Right lobe of liver (tissue), 6 donors: ENCODE measurements around the gene PRKAA1. TPM values are rescaled to one million over a fixed set of nuclear protein-coding genes. Genes with fewer than 3 reads are reported as not detected.
A peak's percentile ranks its signal among the peaks of the same experiment; 100 is the strongest.

Experiments used
- ATAC-seq, 4 donors: fragments of 200-7000 bp; cut with Tn5 transposase; one replicate each; pipeline ENCODE4 v1.9.1; 2020; ENCODE audit warnings: mild to moderate bottlenecking in 4 of 4, moderate library complexity in 4 of 4
- DNase-seq, 3 donors: peaks; one replicate each; pipeline ENCODE4 v3.0.0-alpha.2; 2020
- H3K27ac ChIP-seq, 3 donors: fragments of 200-600 bp; one replicate each; pipeline ENCODE4 v1.8.0; 2022
- H3K27me3 ChIP-seq, 2 donors: fragments of 200-600 bp; one replicate each; pipeline ENCODE4 v1.8.0; 2022
- H3K36me3 ChIP-seq, 4 donors: fragments of 200-600 bp; sonication (generic) in 1 of 4; one replicate each; pipeline versions ENCODE4 v1.5.1 to v1.8.0; 2017 to 2022; ENCODE audit warnings: control low read depth in 1 of 4
- H3K4me1 ChIP-seq, 4 donors: fragments of 200-600 bp; sonication (generic) in 1 of 4; one replicate each; pipeline versions ENCODE4 v1.5.1 to v1.8.0; 2017 to 2022; ENCODE audit warnings: control low read depth in 1 of 4
- H3K4me3 ChIP-seq, 3 donors: fragments of 200-600 bp; one replicate each; pipeline ENCODE4 v1.8.0; 2022
- H3K9me3 ChIP-seq, 4 donors: fragments of 200-600 bp; sonication (generic) in 1 of 4; one replicate each; pipeline versions ENCODE4 v1.5.1 to v1.8.0; 2017 to 2022; ENCODE audit warnings: control low read depth in 1 of 4
- CTCF ChIP-seq, 4 donors: fragments of 200-600 bp in 3 of 4; fragments of 450-650 bp in 1 of 4; IDR thresholded peaks; one replicate each; pipeline versions ENCODE4 v1.5.1 to v1.8.0; 2016 to 2022; ENCODE audit warnings: antibody characterized with exemption in 4 of 4, mild to moderate bottlenecking in 2 of 4
- POLR2A ChIP-seq: fragments of 450-650 bp; IDR thresholded peaks from one replicate; pipeline ENCODE4 v1.6.1; 2017; ENCODE audit warnings: antibody characterized with exemption, mild to moderate bottlenecking
- WGBS: methylation state at CpG from one replicate; pipeline ENCODE4 v1.1.6; 2018; ENCODE audit warnings: low coverage, low lambda C conversion rate; ENCODE audit not compliant: insufficient coverage; ENCODE audit errors: missing lambda C conversion rate; 5-methylcytosine and 5-hydroxymethylcytosine counted together
- intact Hi-C, 2 donors: fragments of 100-400 bp; cut with DNase I; formaldehyde crosslinking; loops; one replicate each; pipeline versions ENCODE4 v1.11.2 to v1.14.1; 2022
- total RNA-seq, 6 experiments: library from RNA; depleted of rRNA in 2 of 6; stranded (reverse); fragments of >200 nt in 2 of 6; fragmentation: NEBNext Ultra II Directional in 3 of 6; extraction: Animal tissue kit (Norgen Biotek cat#: 25700) in 3 of 6; gene quantifications; one replicate each; pipeline versions ENCODE4 v1.1.0 to v1.2.4, GENCODE V29; 2016 to 2023
- donor health status: DM: no; HTN: yes; CAD: no.
- donor health status: DM: no; HTN: no; CAD: no.
- donor health status: DM: no; HTN: no; CAD: no.
- donor health status: DM: no; HTN: yes; CAD: no.
- donor health status: DM: no; HTN: yes; CAD: no.

PRKAA1 gene
- total RNA-seq, 6 experiments from 2014 or later: 36.7 to 82.4 (median 69.9) TPM

- peaks cover 0 to 45% (median 14%) of the 10 kb centered on the region in 4 donors for H3K36me3 ChIP-seq
- H3K4me3 ChIP-seq: no peak overlapping the region
- H3K27ac ChIP-seq: peak overlapping the region in 1 of 3 donors; percentile 1
These were observed 22.1 kb downstream of the PRKAA1 start for GRCh38 chr5:40775846-40776657.

GRCh38 chr5:40775085-40775845, 22.9 kb downstream of the PRKAA1 start:
- intact Hi-C loops: no loop called here
- ATAC-seq (peak in 1 of 4 donors; percentile 36), DNase-seq (no peak)
- peaks cover 0 to 26% (median 9%) of the 10 kb centered on the region in 4 donors for H3K4me1 ChIP-seq
- no peak overlapping the region for H3K4me3 ChIP-seq
- WGBS: 76% methylated on average over 4 of the region's 4 CpGs
- no peaks in the 10 kb centered on the region for H3K27me3 ChIP-seq
- no peak overlapping the region for H3K27ac ChIP-seq
- TF ChIP-seq POLR2A: no peak
- no peak for TF ChIP-seq CTCF (IDR thresholded peaks at IDR 0.05)
- H3K36me3 ChIP-seq: peaks cover 0 to 48% (median 15%) of the 10 kb centered on the region in 4 donors
- no peaks in the 10 kb centered on the region for H3K9me3 ChIP-seq

More at GRCh38 chr5:40775846-40776657, 22.1 kb downstream of the PRKAA1 start:
- TF ChIP-seq POLR2A: no peak
- no peak for TF ChIP-seq CTCF (IDR thresholded peaks at IDR 0.05)
- ATAC-seq: no peak
- intact Hi-C loops: no loop called here
- DNase-seq: no peak
- Histone ChIP-seq H3K9me3 (no peaks in the 10 kb centered on the region), H3K27me3 (no peaks in the 10 kb centered on the region), H3K4me1 (peaks cover 0 to 34% (median 11%) of the 10 kb centered on the region in 4 donors)
- 40% methylated on average over 6 of the region's 6 CpGs for WGBS

- ATAC-seq (peak in 1 of 4 donors; percentile 27), DNase-seq (no peak)
- H3K4me3 ChIP-seq: no peak overlapping the region
- H3K27ac ChIP-seq: no peak overlapping the region
- H3K9me3 ChIP-seq: no peaks in the 10 kb centered on the region
- H3K36me3 ChIP-seq: peaks cover 0 to 48% (median 15%) of the 10 kb centered on the region in 4 donors
- 78% methylated on average over 1 of the region's 1 CpG for WGBS
- intact Hi-C loops: no loop called here
- no peak for TF ChIP-seq POLR2A
- peak in 1 of 4 donors; percentile 14 for TF ChIP-seq CTCF (IDR thresholded peaks at IDR 0.05)
- H3K4me1 ChIP-seq: peaks cover 0 to 20% (median 7%) of the 10 kb centered on the region in 4 donors
- no peaks in the 10 kb centered on the region for H3K27me3 ChIP-seq
These were observed 23.6 kb downstream of the PRKAA1 start for GRCh38 chr5:40774623-40775022.

- Histone ChIP-seq H3K36me3 (peaks cover 6 to 69% (median 19%) of the 10 kb centered on the region in 4 donors), H3K27ac (no peak overlapping the region), H3K27me3 (no peaks in the 10 kb centered on the region), H3K4me1 (peaks cover 0 to 3% (median 3%) of the 10 kb centered on the region in 4 donors), H3K9me3 (no peaks in the 10 kb centered on the region), H3K4me3 (no peak overlapping the region)
- ATAC-seq: no peak
- TF ChIP-seq POLR2A (no peak), CTCF (IDR thresholded peaks at IDR 0.05) (no peak)
- DNase-seq: no peak
- intact Hi-C loops: no loop called here
- WGBS: 99% methylated on average over 5 of the region's 5 CpGs
These were observed 27.4 kb downstream of the PRKAA1 start for GRCh38 chr5:40770764-40771163.
